Smooth muscle cell (in vitro differentiated cells): ENCODE data around the gene ATG2A. TPM values are rescaled to one million over a fixed set of nuclear protein-coding genes. Genes with fewer than 3 reads are reported as not detected.

Experiments
- DNase-seq: peaks from one replicate; lab custom pipeline; 2025; ENCODE audit not compliant: unreplicated experiment; lab: John Stamatoyannopoulos, UW
- H2AFZ ChIP-seq: fragments of 200-600 bp; sonication (generic); 2 replicates; pipeline ENCODE4 v1.6.0; 2016; ENCODE audit warnings: antibody characterized with exemption, low read depth, mild to moderate bottlenecking
- H3F3A ChIP-seq: fragments of 200-600 bp; sonication (generic); 2 replicates; pipeline ENCODE4 v1.6.0; 2017; ENCODE audit warnings: antibody characterized with exemption, low read depth
- H3K27ac ChIP-seq: fragments of 200-600 bp; sonication (generic); 2 replicates; pipeline ENCODE4 v1.5.1; 2016; ENCODE audit warnings: low read depth, mild to moderate bottlenecking
- H3K27me3 ChIP-seq: fragments of 200-600 bp; sonication (generic); 2 replicates; pipeline ENCODE4 v1.6.1; 2016; ENCODE audit warnings: low read depth, mild to moderate bottlenecking
- H3K36me3 ChIP-seq: fragments of 200-600 bp; sonication (generic); 2 replicates; pipeline ENCODE4 v1.5.1; 2016; ENCODE audit warnings: low read depth
- H3K4me1 ChIP-seq: fragments of 200-600 bp; sonication (generic); 2 replicates; pipeline ENCODE4 v1.5.1; 2016; ENCODE audit warnings: low read depth
- H3K4me2 ChIP-seq: fragments of 200-600 bp; sonication (generic); 2 replicates; pipeline ENCODE4 v1.6.0; 2016; ENCODE audit warnings: mild to moderate bottlenecking
- H3K4me3 ChIP-seq: fragments of 200-600 bp; sonication (generic); 2 replicates; pipeline ENCODE4 v1.5.1; 2016; ENCODE audit warnings: mild to moderate bottlenecking
- H3K79me2 ChIP-seq: fragments of 200-600 bp; sonication (generic); 2 replicates; pipeline ENCODE4 v1.6.0; 2016; ENCODE audit warnings: low read depth, mild to moderate bottlenecking
- H3K9ac ChIP-seq: fragments of 200-600 bp; sonication (generic); 2 replicates; pipeline ENCODE4 v1.6.0; 2016; ENCODE audit warnings: low read depth
- H3K9me3 ChIP-seq: fragments of 200-600 bp; sonication (generic); replicated peaks from 2 replicates; pipeline ENCODE4 v1.5.1; 2016; ENCODE audit warnings: low read depth
- H4K20me1 ChIP-seq: fragments of 200-600 bp; sonication (generic); 2 replicates; pipeline ENCODE4 v1.6.0; 2016; ENCODE audit warnings: low read depth
- CTCF ChIP-seq: fragments of 200-600 bp; sonication (generic); IDR thresholded peaks from 2 replicates; pipeline ENCODE4 v1.5.1; 2017; ENCODE audit warnings: borderline replicate concordance, mild to moderate bottlenecking, antibody characterized with exemption; ENCODE audit not compliant: insufficient read depth, poor library complexity, severe bottlenecking
- WGBS: methylation state at CpG from one replicate; pipeline ENCODE4 v1.1.7; 2016; ENCODE audit warnings: low lambda C conversion rate; 5-methylcytosine and 5-hydroxymethylcytosine counted together
- polyA plus RNA-seq: library from polyadenylated mRNA; unstranded; fragments of >200 nt; fragmentation: Nextera tagmentation; extraction: Ambion mirVana; gene quantifications from 2 replicates; pipeline ENCODE4 v1.2.1, GENCODE V29; 2016
- total RNA-seq: library from RNA; depleted of rRNA; stranded (reverse); fragments of >200 nt; gene quantifications from 2 replicates; pipeline ENCODE4 v1.2.3, GENCODE V29; 2014

Gene ATG2A
- total and polyA plus RNA-seq, 2 experiments from 2014 or later: 4.9 to 6.2 TPM

GRCh38 chr11:64883575-64883974 lies 33.4 kb downstream of the ATG2A start:
- Histone ChIP-seq H3K4me1 (peaks cover 19% of the 10 kb centered on the region), H3K4me3 (no peak overlapping the region), H3K27ac (no peak overlapping the region), H4K20me1 (no peaks in the 10 kb centered on the region), H3K4me2 (no peak overlapping the region), H3K9ac (no peak overlapping the region), H3K9me3 (no peaks in the 10 kb centered on the region), H3K36me3 (no peaks in the 10 kb centered on the region), H3F3A (peaks cover 14% of the 10 kb centered on the region), H3K79me2 (no peaks in the 10 kb centered on the region), H2AFZ (no peak overlapping the region), H3K27me3 (no peaks in the 10 kb centered on the region)
- no peak for DNase-seq
- 93% methylated on average over 5 of the region's 5 CpGs for WGBS
- no peak for TF ChIP-seq CTCF

- Histone ChIP-seq H3K27me3 (no peaks in the 10 kb centered on the region), H3K4me3 (no peak overlapping the region), H3K79me2 (peaks cover 10% of the 10 kb centered on the region), H3K27ac (no peak overlapping the region), H3K9me3 (no peaks in the 10 kb centered on the region), H3K4me1 (peaks cover 7% of the 10 kb centered on the region), H3F3A (peaks cover 10% of the 10 kb centered on the region), H3K36me3 (no peaks in the 10 kb centered on the region), H3K4me2 (no peak overlapping the region), H3K9ac (no peak overlapping the region), H4K20me1 (peaks cover 7% of the 10 kb centered on the region), H2AFZ (no peak overlapping the region)
- WGBS: 68% methylated on average over 5 of the region's 5 CpGs
- TF ChIP-seq CTCF: no peak
- no peak for DNase-seq
Measured at GRCh38 chr11:64882243-64882642, 34.8 kb downstream of the ATG2A start.

GRCh38 chr11:64881476-64881875 lies 35.5 kb downstream of the ATG2A start:
- no peak for DNase-seq
- Histone ChIP-seq H3K27ac (no peak overlapping the region), H3K4me1 (peaks cover 12% of the 10 kb centered on the region), H4K20me1 (peaks cover 14% of the 10 kb centered on the region), H3K4me2 (no peak overlapping the region), H3K9ac (no peak overlapping the region), H3F3A (peaks cover 4% of the 10 kb centered on the region), H3K4me3 (no peak overlapping the region), H3K27me3 (no peaks in the 10 kb centered on the region), H3K9me3 (no peaks in the 10 kb centered on the region), H2AFZ (no peak overlapping the region), H3K36me3 (no peaks in the 10 kb centered on the region), H3K79me2 (peaks cover 18% of the 10 kb centered on the region)
- WGBS: 82% methylated on average over 8 of the region's 8 CpGs
- TF ChIP-seq CTCF: no peak

- Histone ChIP-seq H3K27ac (no peak overlapping the region), H2AFZ (no peak overlapping the region), H3K79me2 (peaks cover 28% of the 10 kb centered on the region), H3K27me3 (no peaks in the 10 kb centered on the region), H4K20me1 (peaks cover 25% of the 10 kb centered on the region), H3K9me3 (no peaks in the 10 kb centered on the region), H3K9ac (no peak overlapping the region), H3K4me3 (no peak overlapping the region), H3K4me2 (no peak overlapping the region), H3K36me3 (no peaks in the 10 kb centered on the region), H3K4me1 (peaks cover 16% of the 10 kb centered on the region), H3F3A (no peaks in the 10 kb centered on the region)
- 86% methylated on average over 14 of the region's 14 CpGs for WGBS
- TF ChIP-seq CTCF: no peak
- no peak for DNase-seq
Measured at GRCh38 chr11:64880240-64881001, 36.6 kb downstream of the ATG2A start.
